Measurements from ENCODE around the gene B4GALT1. TPM values are rescaled to one million over a fixed set of nuclear protein-coding genes. Genes with fewer than 3 reads are reported as not detected.

The B4GALT1 gene
- total RNA-seq, 1 experiment from 2014 or later = 31.4 TPM

DNA sequence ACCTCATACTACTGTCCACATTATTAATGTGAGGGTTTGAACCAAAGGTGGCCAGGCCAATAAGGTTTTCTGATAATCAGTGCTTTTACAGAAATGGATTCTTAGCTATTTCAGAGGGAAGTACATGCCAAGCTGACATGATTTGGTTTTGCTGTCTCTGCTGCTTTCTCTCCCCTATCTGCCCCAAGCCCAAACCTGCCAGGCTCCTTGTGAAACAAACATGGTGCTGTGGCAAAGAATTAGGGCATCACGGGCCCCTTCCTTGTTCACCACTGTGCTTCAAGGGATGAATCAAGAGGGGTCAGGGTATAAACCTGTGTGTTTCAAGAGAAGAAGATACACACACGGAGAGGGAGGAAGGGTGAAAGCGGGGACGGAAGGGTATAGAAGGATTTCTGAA is 49.3 kb downstream of the B4GALT1 start:
- Histone ChIP-seq H3K27ac (ENCODE audit: low read depth, low read length) (no peak overlapping the region), H3K4me2 (ENCODE audit: low read length) (peak overlapping the region; percentile 32), H2AFZ (ENCODE audit: low read depth, low read length, poor library complexity, severe bottlenecking) (no peak overlapping the region), H3K27me3 (ENCODE audit: insufficient read depth, low read length) (no peaks in the 10 kb centered on the region), H3K4me1 (ENCODE audit: control insufficient read depth in 1 of 2, insufficient read depth in 2 of 2, low read length in 2 of 2) (peaks cover 11 to 16% of the 10 kb centered on the region in 2 experiments), H4K20me1 (ENCODE audit: insufficient read depth) (no peaks in the 10 kb centered on the region), H3K36me3 (ENCODE audit: control insufficient read depth in 1 of 2, insufficient read depth in 2 of 2, low read length in 2 of 2) (no peaks in the 10 kb centered on the region), H3K9ac (ENCODE audit: low read length) (no peak overlapping the region), H3K79me2 (ENCODE audit: insufficient read depth, low read length) (no peaks in the 10 kb centered on the region), H3K9me2 (ENCODE audit: insufficient read depth) (no peaks in the 10 kb centered on the region), H3K4me3 (replicated peaks in 1 of 2; ENCODE audit: low read depth in 1 of 2, low read length in 2 of 2) (no peak overlapping the region), H3K9me3 (ENCODE audit: control insufficient read depth in 1 of 2, insufficient read depth in 1 of 2, low read depth in 1 of 2, low read length in 2 of 2) (no peaks in the 10 kb centered on the region)
- ChIA-PET POLR2A (no interaction called here), RAD21 (ENCODE audit: low non-redundant PET in 1 of 2, low total read pairs in 2 of 2, uncharacterized antibody in 2 of 2, unreplicated experiment in 2 of 2) (no interaction called here), CTCF (no interaction called here)
- TF ChIP-seq, protein P1, sequence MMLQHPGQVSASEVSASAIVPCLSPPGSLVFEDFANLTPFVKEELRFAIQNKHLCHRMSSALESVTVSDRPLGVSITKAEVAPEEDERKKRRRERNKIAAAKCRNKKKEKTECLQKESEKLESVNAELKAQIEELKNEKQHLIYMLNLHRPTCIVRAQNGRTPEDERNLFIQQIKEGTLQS (IDR thresholded peaks at IDR 0.05) = no peak
- no peak for TF ChIP-seq FOSL1 (IDR thresholded peaks at IDR 0.05; ENCODE audit: low read depth)
- no peak for TF ChIP-seq CEBPB (IDR thresholded peaks at IDR 0.05; ENCODE audit: low read depth)
- TF ChIP-seq ZNF274 (IDR thresholded peaks at IDR 0.05; ENCODE audit: low read depth, low read length) = no peak
- TF ChIP-seq SP1 (IDR thresholded peaks at IDR 0.05; ENCODE audit: low read depth) = no peak
- no peak for TF ChIP-seq POLR2A (IDR thresholded peaks at IDR 0.05; ENCODE audit: borderline replicate concordance, extremely low read depth, insufficient read depth, insufficient read length)
- no peak for TF ChIP-seq TCF7L2 (IDR thresholded peaks at IDR 0.05; ENCODE audit: borderline replicate concordance, extremely low read depth, insufficient read depth, insufficient read length)
- intact Hi-C loops (cut with micrococcal nuclease) = no loop called here
- BruUV-seq (replicated peaks) = no TSS peak
- ATAC-seq (0 out of 2 replicates have a peak, but pooled peaks have one; percentile 25), DNase-seq (ENCODE audit: low read depth, low spot score) (no peak)

DNA sequence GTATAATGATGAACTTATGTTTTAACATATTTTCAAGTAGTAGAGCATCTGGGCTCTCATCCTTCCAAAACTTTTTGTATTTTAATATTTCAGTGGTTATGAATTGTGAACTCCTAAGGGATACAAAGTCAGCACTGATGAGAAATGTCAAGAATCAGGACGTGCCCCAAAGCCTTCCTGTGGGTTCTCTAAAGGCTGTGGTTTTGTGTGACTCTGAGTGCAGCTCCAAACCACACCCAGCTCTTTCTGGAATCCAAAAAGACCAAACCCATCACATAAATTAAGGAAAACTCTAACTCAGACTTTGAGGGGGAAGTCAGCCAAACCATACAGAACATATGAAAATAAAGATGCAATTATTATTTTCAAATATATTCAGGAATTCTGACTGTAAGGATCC is 49.8 kb downstream of the B4GALT1 start:
- RAD21 ChIA-PET (ENCODE audit: low non-redundant PET in 1 of 2, low total read pairs in 2 of 2, uncharacterized antibody in 2 of 2, unreplicated experiment in 2 of 2) = no interaction called here
- intact Hi-C loops (cut with micrococcal nuclease) = no loop called here

More for the DNA sequence above, 49.8 kb downstream of the B4GALT1 start:
- no TSS peak for BruUV-seq (replicated peaks)
- peaks cover 11 to 16% of the 10 kb centered on the region in 2 experiments for H3K4me1 ChIP-seq (ENCODE audit: control insufficient read depth in 1 of 2, insufficient read depth in 2 of 2, low read length in 2 of 2)
- H3K4me2 ChIP-seq (ENCODE audit: low read length) = peak overlapping the region; percentile 32
- ATAC-seq (peak; percentile 75), DNase-seq (ENCODE audit: low read depth, low spot score) (no peak)
- no peak overlapping the region for H2AFZ ChIP-seq (ENCODE audit: low read depth, low read length, poor library complexity, severe bottlenecking)
- H3K9me2 ChIP-seq (ENCODE audit: insufficient read depth) = no peaks in the 10 kb centered on the region
- H4K20me1 ChIP-seq (ENCODE audit: insufficient read depth) = no peaks in the 10 kb centered on the region
- POLR2A ChIA-PET = no interaction called here
- TF ChIP-seq EGR1 (IDR thresholded peaks at IDR 0.05; ENCODE audit: low read depth) = no peak
- no peak for TF ChIP-seq POLR2AphosphoS5 (IDR thresholded peaks at IDR 0.05; ENCODE audit: low read depth, low read length)
- TF ChIP-seq SP1 (IDR thresholded peaks at IDR 0.05; ENCODE audit: low read depth) = no peak
- TF ChIP-seq SRF (IDR thresholded peaks at IDR 0.05; ENCODE audit: low read depth) = no peak
- no peak for TF ChIP-seq ZNF274 (IDR thresholded peaks at IDR 0.05; ENCODE audit: low read depth, low read length)
- TF ChIP-seq, protein P2, sequence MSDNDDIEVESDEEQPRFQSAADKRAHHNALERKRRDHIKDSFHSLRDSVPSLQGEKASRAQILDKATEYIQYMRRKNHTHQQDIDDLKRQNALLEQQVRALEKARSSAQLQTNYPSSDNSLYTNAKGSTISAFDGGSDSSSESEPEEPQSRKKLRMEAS (IDR thresholded peaks at IDR 0.05) = no peak
- TF ChIP-seq SIN3A (IDR thresholded peaks at IDR 0.05; ENCODE audit: low read depth) = no peak
- TF ChIP-seq YY1 (IDR thresholded peaks at IDR 0.05; ENCODE audit: extremely low read depth, insufficient replicate concordance, low read depth, low read length) = no peak
- TF ChIP-seq, protein P3, sequence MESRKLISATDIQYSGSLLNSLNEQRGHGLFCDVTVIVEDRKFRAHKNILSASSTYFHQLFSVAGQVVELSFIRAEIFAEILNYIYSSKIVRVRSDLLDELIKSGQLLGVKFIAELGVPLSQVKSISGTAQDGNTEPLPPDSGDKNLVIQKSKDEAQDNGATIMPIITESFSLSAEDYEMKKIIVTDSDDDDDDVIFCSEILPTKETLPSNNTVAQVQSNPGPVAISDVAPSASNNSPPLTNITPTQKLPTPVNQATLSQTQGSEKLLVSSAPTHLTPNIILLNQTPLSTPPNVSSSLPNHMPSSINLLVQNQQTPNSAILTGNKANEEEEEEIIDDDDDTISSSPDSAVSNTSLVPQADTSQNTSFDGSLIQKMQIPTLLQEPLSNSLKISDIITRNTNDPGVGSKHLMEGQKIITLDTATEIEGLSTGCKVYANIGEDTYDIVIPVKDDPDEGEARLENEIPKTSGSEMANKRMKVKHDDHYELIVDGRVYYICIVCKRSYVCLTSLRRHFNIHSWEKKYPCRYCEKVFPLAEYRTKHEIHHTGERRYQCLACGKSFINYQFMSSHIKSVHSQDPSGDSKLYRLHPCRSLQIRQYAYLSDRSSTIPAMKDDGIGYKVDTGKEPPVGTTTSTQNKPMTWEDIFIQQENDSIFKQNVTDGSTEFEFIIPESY (IDR thresholded peaks at IDR 0.05; ENCODE audit: extremely low read depth, insufficient replicate concordance, low read length) = no peak
- no peak for TF ChIP-seq FOSL1 (IDR thresholded peaks at IDR 0.05; ENCODE audit: low read depth)
- no peaks in the 10 kb centered on the region for H3K9me3 ChIP-seq (ENCODE audit: control insufficient read depth in 1 of 2, insufficient read depth in 1 of 2, low read depth in 1 of 2, low read length in 2 of 2)
- CTCF ChIA-PET = no interaction called here
- H3K9ac ChIP-seq (ENCODE audit: low read length) = no peak overlapping the region
- no peak overlapping the region; the same call in 1 of the 2 replicates for H3K27ac ChIP-seq (ENCODE audit: low read depth, low read length)
- no peaks in the 10 kb centered on the region for H3K79me2 ChIP-seq (ENCODE audit: insufficient read depth, low read length)
- no peaks in the 10 kb centered on the region for H3K27me3 ChIP-seq (ENCODE audit: insufficient read depth, low read length)
- no peaks in the 10 kb centered on the region for H3K36me3 ChIP-seq (ENCODE audit: control insufficient read depth in 1 of 2, insufficient read depth in 2 of 2, low read length in 2 of 2)
- no peak overlapping the region for H3K4me3 ChIP-seq (replicated peaks in 1 of 2; ENCODE audit: low read depth in 1 of 2, low read length in 2 of 2)

All from HCT116 (cell line).